Progenitor cell of endocrine pancreas (in vitro differentiated cells): Measurements from ENCODE around the gene DENND1A. TPM values are rescaled to one million over a fixed set of nuclear protein-coding genes. Genes with fewer than 3 reads are reported as not detected.

Experiments
- DNase-seq: peaks from one replicate; pipeline ENCODE4 v3.0.0; 2021; ENCODE audit warnings: low spot score; ENCODE audit not compliant: unreplicated experiment
- H3K27ac Mint-ChIP-seq: 2 replicates; pipeline ENCODE4 v1.8.0; 2021; ENCODE audit warnings: mild to moderate bottlenecking, moderate library complexity, mixed read lengths
- H3K27me3 Mint-ChIP-seq: 2 replicates; pipeline ENCODE4 v1.8.0; 2021; ENCODE audit warnings: mixed read lengths
- H3K36me3 Mint-ChIP-seq: 2 replicates; pipeline ENCODE4 v1.8.0; 2022; ENCODE audit warnings: mixed read lengths; ENCODE audit not compliant: insufficient read depth
- H3K4me1 Mint-ChIP-seq: 2 replicates; pipeline ENCODE4 v1.8.0; 2021; ENCODE audit warnings: low read depth, mixed read lengths
- H3K4me3 Mint-ChIP-seq: 2 replicates; pipeline ENCODE4 v1.8.0; 2021; ENCODE audit warnings: low read depth, mild to moderate bottlenecking, moderate library complexity, mixed read lengths
- H3K9me3 Mint-ChIP-seq: 2 replicates; pipeline ENCODE4 v1.8.0; 2021; ENCODE audit warnings: low read depth, mixed read lengths
- total RNA-seq: library from RNA; stranded (reverse); gene quantifications from 2 replicates; pipeline ENCODE4 v1.2.1, GENCODE V29; 2021
- TF ChIP-seq, protein P1 (sequence below): fragments of 200-600 bp; sonication (generic); IDR thresholded peaks from one replicate; pipeline ENCODE4 v1.5.0; 2021; ENCODE audit warnings: antibody characterized with exemption, mild to moderate bottlenecking; ENCODE audit not compliant: unreplicated experiment

DENND1A gene
- total RNA-seq, 1 donor from 2014 or later, result 20.1 TPM

DNA sequence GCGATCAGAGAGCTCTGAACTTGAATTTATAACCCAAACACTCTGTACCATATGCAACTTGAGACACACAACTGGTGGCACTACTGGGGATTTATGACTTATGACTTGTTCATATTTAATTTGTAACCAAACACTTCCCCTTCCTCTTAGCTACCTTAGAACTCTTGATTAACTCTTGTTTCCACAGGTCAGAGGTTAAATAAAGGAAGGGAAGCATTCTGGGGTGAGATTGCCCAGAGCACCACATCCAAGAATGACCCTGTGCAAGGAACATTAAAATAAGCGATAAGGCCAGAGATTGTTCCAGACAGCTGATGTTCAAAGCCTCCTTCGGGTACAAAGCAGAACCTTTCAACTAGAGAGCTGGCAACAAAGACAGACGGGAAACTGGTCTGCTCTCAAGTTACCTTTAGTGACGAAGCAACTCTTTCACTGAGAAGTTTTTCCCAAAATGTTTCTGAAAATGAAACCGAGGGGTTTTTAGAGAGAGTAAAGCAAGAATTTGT is 242.6 kb downstream of the DENND1A start:
- peaks cover 9% of the 10 kb centered on the region for H3K4me1 Mint-ChIP-seq
- no peaks in the 10 kb centered on the region for H3K9me3 Mint-ChIP-seq
- TF ChIP-seq, protein P1, sequence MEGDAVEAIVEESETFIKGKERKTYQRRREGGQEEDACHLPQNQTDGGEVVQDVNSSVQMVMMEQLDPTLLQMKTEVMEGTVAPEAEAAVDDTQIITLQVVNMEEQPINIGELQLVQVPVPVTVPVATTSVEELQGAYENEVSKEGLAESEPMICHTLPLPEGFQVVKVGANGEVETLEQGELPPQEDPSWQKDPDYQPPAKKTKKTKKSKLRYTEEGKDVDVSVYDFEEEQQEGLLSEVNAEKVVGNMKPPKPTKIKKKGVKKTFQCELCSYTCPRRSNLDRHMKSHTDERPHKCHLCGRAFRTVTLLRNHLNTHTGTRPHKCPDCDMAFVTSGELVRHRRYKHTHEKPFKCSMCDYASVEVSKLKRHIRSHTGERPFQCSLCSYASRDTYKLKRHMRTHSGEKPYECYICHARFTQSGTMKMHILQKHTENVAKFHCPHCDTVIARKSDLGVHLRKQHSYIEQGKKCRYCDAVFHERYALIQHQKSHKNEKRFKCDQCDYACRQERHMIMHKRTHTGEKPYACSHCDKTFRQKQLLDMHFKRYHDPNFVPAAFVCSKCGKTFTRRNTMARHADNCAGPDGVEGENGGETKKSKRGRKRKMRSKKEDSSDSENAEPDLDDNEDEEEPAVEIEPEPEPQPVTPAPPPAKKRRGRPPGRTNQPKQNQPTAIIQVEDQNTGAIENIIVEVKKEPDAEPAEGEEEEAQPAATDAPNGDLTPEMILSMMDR, result no peak
- H3K27me3 Mint-ChIP-seq, result peaks cover 94% of the 10 kb centered on the region
- DNase-seq, result no peak
- H3K27ac Mint-ChIP-seq, result no peak overlapping the region
- H3K36me3 Mint-ChIP-seq, result peaks cover 11% of the 10 kb centered on the region
- H3K4me3 Mint-ChIP-seq, result no peak overlapping the region

DNA sequence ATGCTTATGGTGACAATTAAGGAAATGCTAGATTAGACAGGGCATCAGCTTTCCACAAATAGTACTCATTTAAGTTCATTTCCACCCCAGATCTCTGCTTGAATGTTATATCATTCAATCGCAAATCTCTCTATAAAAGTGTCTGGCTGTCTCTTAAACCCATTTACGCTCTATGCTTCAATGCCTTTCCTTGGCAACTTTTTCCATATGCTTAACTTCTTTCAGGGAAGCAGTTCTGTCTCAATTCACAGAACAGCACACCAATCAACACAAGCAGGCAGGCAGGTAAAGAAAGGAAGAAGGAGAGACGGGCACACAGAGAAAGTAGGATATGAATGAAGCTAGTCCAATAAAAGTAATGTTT is 243.1 kb downstream of the DENND1A start:
- DNase-seq, result no peak
- H3K4me1 Mint-ChIP-seq, result peaks cover 9% of the 10 kb centered on the region
- no peaks in the 10 kb centered on the region for H3K9me3 Mint-ChIP-seq
- H3K4me3 Mint-ChIP-seq, result no peak overlapping the region
- H3K27me3 Mint-ChIP-seq, result peaks cover 94% of the 10 kb centered on the region
- TF ChIP-seq, protein P1, result no peak
- H3K27ac Mint-ChIP-seq, result no peak overlapping the region
- peaks cover 11% of the 10 kb centered on the region for H3K36me3 Mint-ChIP-seq

DNA sequence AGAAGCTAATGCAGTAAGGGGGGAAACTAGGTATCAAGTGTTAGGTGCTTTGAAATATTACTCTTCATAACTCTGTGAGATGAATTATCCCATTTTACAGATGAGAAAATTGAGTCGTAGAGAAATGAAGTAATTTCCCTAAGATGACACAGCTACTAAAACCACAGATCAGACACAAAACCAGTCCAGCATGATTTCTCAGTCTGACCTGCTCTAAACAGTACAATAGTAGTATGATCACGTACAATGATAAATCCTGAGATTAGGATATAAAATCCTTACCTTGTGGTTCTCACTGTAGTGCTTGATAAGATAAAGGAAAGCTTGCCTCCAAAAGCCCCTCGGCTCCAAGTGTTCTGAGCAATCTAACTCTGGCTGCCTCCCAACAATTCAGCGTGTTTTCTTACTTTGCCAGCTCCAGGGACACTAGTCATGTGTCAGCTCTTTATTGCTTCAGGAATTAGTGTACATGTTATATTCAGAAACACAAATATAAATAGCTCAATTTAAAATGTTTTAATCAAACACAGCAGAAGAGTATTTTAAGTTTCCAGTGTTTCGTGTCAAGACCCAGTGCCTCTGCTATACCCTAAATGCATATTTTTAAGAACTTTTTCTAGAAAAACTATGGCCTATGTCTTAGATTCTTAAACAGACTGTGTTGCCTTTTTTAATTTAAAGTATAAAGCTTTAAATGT is 243.6 kb downstream of the DENND1A start:
- Mint-ChIP-seq H3K4me1 (peaks cover 9% of the 10 kb centered on the region), H3K9me3 (no peaks in the 10 kb centered on the region), H3K36me3 (peaks cover 11% of the 10 kb centered on the region), H3K27me3 (peaks cover 94% of the 10 kb centered on the region), H3K27ac (no peak overlapping the region), H3K4me3 (no peak overlapping the region)
- TF ChIP-seq, protein P1, result no peak
- DNase-seq, result no peak

DNA sequence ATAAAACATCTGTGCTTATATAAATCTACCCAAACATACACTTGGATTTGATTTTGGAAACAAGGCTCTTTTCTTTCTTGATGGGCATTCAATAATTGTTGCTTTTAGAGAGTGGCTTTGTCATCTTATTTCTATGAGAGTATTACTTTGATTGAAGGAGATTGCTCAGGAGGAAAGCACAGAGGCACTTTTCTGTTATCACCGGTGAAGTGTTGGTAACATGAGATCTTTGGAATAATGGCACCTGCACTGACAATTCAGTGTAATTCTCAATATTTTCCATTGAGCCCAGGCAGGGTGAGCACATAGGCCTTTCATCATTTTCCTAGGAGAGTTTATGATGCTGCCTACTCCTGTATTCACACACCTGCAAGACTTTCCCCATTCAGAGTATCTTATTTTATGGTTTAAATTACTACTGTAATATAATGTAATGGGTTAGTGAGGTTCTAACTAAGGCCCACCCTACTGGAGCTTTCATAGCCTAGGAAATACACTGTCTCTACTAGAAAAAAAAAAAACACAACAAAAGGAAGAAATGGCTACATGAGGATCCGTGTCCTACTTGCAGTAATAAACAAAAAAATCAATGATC is 244.3 kb downstream of the DENND1A start:
- TF ChIP-seq, protein P1, result no peak
- Mint-ChIP-seq H3K27ac (no peak overlapping the region), H3K4me1 (peaks cover 9% of the 10 kb centered on the region), H3K4me3 (no peak overlapping the region), H3K27me3 (peaks cover 94% of the 10 kb centered on the region), H3K36me3 (peaks cover 8% of the 10 kb centered on the region), H3K9me3 (peaks cover 3% of the 10 kb centered on the region)
- DNase-seq, result no peak

DNA sequence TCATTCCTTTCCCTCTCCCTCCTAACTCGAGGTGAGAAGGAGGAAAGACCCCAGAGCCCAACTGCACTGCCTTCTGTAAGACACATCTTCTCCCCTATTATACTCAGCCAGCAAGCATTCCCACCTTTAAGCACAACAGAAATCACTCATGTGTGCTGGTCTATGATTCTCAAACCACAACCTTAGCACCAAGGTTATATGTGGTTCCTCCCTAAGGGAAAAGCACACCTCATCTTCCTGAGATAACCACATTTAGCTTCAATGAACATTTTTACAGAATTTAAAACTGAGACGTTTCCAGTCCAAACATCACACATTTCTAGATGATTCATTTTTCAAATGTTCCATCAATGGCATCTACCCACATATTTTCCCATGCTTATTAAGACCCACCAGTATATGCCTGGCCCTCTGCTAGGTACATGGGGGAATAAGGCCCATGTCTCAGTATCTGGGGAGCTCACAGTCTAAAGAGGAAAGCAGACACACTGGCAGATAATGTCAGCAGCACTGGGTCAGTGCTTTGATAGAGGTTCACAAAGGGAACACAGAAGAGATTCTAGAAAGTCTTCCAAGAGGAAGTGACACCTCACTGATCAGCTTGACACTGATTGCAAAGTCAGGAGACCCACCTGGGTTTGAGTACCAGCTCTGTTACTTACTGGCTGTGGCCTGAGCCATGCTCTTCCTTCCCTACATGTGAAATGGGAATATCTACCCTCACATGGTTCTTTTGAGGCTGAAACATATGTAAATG is 245.4 kb downstream of the DENND1A start:
- Mint-ChIP-seq H3K9me3 (peaks cover 3% of the 10 kb centered on the region), H3K4me3 (no peak overlapping the region), H3K27ac (no peak overlapping the region), H3K27me3 (peaks cover 98% of the 10 kb centered on the region), H3K4me1 (peaks cover 12% of the 10 kb centered on the region), H3K36me3 (peaks cover 8% of the 10 kb centered on the region)
- TF ChIP-seq, protein P1, result no peak
- no peak for DNase-seq
